Effector CD8-positive, alpha-beta T cell (primary cell): ENCODE results near the gene NAT16.
"Not testable (repeated sequence)": the region's sequence is repeated elsewhere in the genome, so short reads cannot be mapped to it uniquely, and the experiment has no call there.

Experiments used
- DNase-seq: peaks from one replicate; lab custom pipeline; 2025; lab: John Stamatoyannopoulos, UW

The NAT16 gene

DNA sequence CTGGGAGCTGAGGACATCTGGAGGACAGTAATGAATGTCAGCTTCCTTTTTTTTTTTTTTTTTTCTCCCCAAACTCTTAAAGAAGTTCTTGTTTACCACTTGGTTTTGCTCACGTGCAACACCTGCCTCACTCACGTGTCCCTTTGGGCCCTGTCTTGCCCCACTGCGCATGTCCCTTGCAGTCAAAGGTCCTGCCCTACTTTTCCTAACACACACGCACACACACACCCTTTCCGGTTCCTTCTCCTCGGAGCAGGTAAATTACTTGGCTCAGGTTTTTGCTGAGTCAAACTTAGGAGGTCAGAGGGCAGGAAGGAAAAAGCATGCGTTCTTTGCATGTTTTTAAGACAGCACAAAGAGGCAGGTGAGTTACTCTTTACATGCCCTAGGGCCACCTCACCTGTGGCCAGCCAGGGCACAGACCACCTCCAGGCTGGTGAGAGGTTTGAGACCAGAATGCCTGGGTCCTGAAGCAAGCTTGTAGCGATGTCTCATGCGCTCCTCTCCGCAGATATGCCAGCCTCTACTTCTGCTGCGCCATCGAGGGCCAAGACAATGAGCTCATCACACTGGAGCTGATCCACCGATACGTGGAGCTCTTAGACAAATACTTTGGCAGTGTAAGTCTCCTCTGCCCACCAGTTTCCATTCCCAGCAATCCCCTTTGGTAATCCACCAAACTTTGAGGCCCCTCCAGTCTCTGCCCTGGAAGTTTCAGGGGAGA lies 23.1 kb downstream of the NAT16 start:
- no peak for DNase-seq

DNA sequence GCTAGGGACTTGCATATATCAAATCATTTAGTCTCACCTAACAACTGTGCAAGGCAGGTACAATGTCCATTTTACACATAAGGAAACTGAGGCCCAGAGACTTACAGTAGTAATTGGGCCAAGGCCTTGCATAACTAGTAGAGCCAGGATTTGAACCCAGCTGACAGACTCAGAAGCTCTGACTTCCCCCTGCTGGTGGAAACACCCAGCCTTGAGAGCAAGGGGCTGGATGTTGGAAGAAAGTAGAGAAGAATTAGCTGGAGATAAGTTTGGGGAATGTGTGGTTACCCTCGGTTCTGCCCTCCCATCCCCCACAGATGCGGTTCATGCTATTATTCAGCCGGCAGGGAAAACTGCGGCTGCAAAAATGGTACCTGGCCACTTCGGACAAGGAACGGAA lies 23.8 kb downstream of the NAT16 start:
- no peak for DNase-seq

DNA sequence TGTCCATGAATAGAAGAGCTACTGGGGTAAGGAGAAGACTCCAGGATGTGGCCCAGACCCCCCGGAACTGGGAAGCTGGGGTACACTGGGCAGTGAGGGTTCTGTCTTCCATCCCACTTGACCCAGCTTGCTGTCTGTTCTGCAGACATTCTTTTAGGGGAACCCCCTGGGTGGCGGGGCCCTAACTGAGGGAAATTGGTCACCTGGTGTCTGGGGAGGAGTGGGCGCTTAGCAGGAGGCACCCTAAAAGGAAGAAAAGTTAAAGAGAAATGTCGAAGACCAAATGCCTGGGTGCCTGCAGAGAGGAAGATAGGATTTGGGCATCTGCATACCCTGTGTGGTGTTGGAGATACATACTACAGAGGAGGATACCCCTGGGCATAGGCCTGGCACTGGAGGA lies 24.8 kb downstream of the NAT16 start:
- DNase-seq: no peak

DNA sequence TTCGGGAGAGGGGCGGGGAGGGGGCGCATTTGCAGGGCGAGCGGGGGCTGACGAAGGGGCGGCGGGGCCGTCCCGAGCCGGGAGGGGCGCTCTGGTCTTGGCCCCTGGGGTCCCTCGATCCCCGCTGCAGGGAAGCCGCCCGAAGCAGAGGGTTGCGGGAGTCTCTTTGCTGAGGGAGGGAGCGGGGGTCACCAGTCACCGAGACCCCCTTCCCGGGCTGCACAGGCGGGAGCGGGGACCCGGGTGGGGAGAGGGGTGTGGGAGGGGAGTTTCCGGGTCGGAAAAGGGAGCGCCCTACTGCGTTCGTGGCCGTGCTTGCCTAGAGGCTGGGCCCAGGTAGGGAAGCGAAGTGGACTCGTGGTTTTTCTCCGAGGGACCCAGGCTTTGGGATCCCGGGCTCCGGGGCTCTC lies 25.4 kb downstream of the NAT16 start:
- DNase-seq: no peak

DNA sequence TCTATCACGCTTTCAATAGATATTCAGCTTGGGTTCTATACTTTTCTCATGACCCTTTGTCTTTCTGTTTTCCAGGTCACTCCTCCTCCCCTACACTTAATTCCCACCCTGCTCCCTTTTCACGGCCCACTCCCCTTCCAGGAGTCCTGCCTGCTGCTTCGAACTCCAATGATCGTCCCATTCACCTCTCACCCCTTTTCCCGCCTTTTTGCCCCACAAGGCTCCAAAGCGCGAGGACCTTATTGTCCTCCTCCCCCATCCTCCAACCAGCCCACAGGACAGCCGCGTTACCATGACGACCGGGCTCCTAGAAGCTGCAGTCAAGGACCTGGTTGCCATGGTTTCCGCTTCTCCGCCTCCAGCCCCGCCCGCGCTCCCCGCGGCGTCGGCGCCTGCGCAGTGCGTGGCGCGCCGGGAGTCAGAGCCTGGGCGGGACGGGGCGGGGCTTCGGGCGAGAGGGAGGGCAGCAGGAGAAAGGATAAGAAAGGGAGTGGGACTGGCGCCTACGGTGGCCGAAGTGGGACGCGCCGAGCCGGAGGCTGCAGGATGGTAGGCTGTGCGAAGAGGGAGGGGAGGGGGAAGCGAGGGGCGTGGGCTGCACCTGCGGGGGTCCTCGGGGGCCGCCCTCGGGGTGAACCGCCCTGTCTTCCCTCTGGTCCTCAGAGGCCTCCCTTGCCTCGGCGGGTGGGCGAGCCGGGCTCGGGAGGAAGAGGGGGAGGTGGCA lies 26.0 kb downstream of the NAT16 start, which contains the start of gene AP1S1:
Gene AP1S1, plus strand, starts transcription at position 508 of the 724 bp plus-strand sequence. Its CDS starts 39 bp downstream, at position 547.
- peak; percentile 87 for DNase-seq

DNA sequence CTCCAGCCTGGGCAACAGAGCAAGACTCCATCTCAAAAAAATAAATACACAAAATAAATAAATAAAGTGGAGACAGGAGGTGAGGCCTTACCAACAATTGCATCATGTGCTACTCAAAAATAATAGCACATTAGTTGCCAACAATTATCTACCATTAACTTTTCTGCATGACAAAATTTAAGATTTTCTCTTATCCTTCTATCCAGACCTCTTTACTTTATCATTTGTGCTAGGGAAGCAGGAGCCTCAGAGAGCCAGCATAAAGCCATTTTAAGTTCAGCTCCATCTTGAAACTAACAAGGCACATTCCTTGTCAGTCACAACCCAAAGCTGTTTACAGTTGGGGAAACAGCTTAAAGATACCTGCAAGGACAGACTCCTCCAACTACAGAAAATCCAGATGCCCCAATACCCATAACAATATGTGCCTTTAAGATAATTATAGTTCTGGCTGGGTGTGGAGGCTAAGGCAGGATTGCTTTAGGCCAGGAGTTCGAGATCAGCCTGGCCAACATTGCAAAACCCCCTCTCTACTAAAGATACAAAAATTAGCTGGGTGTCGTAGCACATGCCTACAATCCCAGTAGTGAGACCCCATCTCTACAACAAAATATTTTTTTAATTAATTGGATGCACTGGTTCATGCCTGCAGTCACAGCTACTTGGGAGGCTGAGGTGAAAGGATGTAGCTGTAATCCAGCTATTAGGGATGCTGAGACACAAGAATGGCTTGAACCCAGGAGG lies 28.0 kb downstream of the NAT16 start:
- DNase-seq: no peak

DNA sequence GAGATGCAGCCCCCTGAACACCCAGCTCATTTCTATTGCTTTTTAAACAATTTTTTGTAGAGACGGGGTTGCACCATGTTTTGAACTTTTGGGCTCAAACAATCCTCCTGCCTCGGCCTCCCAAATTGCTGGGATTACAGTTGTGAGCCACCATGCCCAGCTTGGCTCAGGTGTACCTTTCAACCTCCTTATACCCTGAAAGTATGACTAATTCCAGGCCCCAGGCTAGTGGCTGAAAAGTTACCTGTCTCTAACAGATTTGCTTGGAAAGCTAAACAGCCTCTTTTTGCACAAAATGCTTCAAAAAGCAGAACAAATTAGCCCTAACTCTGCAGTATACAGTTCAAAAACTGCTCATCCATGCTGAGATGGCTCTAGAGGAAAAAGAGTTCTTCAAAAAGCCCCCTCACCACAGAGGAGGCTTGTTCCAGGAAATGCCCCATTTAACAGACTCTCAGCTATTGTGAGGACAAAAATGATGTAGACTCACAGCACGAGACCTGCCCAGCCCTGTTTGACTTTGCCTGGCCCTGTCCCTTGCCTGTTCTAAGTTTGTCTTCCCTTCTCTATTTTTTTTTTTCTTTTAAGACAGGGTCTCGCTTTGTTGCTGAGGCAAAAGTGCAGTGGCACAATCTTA lies 39.2 kb downstream of the NAT16 start:
- DNase-seq: no peak

DNA sequence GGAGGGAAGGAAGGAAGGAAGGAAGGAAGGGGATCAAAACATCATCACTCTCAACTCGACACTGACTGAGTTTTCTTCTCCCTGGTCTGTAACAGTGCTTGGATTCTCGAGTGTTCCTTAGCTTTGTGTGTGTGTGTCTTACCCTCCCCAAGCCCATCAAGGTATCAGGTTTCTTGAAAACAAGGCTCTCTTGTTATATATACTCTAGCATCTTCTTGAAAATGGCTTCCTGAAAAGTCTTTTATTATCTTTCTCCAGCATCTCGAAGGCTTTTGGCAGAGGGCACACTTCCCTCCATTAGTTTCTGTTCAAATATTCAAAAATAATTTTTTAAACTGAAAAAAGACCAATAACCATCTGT lies 39.8 kb downstream of the NAT16 start:
- DNase-seq: no peak

DNA sequence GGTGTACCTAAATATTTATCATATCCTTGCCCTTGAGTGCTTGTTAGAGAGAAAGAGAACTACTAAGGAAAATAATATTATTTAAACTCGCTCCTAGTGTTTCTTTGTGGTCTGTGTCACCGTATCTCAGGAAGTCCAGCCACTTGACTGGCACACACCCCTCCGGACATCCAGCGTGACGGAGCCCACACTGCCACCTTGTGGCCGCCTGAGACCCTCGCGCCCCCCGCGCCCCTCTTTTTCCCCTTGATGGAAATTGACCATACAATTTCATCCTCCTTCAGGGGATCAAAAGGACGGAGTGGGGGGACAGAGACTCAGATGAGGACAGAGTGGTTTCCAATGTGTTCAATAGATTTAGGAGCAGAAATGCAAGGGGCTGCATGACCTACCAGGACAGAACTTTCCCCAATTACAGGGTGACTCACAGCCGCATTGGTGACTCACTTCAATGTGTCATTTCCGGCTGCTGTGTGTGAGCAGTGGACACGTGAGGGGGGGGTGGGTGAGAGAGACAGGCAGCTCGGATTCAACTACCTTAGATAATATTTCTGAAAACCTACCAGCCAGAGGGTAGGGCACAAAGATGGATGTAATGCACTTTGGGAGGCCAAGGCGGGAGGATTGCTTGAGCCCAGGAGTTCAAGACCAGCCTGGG lies 41.8 kb downstream of the NAT16 start:
- DNase-seq: peak; percentile 44

DNA sequence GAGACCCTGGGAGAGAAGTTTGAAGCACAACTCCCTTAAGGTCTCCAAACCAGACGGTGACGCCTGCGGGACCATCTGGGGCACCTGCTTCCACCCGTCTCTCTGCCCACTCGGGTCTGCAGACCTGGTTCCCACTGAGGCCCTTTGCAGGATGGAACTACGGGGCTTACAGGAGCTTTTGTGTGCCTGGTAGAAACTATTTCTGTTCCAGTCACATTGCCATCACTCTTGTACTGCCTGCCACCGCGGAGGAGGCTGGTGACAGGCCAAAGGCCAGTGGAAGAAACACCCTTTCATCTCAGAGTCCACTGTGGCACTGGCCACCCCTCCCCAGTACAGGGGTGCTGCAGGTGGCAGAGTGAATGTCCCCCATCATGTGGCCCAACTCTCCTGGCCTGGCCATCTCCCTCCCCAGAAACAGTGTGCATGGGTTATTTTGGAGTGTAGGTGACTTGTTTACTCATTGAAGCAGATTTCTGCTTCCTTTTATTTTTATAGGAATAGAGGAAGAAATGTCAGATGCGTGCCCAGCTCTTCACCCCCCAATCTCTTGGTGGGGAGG lies 42.4 kb downstream of the NAT16 start:
- DNase-seq: no peak

DNA sequence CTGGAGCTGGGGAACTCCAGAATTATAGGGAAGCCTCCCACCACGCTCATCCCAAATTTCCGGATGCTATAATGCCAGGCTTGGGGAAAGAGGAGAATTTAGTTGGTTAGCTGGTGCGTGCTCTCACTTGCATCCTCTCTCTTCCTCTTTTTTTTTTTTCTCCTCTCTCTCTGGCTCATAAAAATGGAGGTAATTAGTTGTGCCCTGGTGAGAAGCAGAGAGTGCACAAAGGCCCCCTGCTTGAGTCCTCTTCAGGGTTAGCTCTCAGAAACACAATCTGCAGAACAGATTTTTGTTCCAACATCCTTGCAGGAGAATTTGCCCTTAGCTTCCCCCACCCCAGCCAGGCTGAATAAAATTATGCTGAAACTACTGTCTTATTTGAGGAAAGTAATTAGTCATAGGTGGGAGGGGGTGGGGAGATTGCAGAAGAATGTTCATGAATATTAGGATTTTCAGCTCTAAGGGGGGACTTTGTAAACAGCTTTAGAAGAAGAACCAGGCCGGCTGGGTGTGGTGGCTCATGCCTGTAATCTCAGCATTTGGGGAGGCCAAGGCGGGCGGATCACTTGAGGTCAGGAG lies 45.6 kb downstream of the NAT16 start:
- DNase-seq: no peak

DNA sequence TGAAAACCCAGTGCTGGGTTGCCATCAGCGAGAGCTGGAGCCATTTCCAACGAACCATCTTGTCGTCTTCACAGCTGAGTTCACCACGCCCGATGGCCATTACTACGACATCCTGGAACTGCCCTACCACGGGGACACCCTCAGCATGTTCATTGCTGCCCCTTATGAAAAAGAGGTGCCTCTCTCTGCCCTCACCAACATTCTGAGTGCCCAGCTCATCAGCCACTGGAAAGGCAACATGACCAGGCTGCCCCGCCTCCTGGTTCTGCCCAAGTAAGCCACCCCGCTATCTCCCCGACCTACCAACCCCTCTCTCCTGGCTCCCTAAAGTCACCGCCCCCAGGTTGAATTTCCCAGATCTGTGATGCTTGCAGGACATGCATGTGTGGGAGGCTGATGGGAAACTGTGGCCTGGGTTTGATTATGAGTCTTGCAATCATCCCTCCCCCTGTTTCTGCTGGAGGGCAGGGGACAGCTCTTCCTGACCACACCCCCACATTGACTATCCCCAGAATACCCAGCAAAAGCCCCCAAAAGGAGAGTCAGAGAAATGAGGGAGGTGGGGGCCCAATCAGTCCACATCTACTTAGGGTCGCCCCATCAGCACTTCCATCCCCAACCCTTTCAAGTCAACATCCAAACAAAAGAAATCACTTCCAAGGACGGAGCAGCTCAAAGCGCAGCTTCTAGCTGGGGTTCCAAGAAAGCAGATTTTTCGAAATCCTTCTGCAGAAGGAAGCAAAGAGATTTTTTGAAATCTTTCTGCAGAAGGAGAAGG lies 46.3 kb downstream of the NAT16 start:
- DNase-seq: no peak

DNA sequence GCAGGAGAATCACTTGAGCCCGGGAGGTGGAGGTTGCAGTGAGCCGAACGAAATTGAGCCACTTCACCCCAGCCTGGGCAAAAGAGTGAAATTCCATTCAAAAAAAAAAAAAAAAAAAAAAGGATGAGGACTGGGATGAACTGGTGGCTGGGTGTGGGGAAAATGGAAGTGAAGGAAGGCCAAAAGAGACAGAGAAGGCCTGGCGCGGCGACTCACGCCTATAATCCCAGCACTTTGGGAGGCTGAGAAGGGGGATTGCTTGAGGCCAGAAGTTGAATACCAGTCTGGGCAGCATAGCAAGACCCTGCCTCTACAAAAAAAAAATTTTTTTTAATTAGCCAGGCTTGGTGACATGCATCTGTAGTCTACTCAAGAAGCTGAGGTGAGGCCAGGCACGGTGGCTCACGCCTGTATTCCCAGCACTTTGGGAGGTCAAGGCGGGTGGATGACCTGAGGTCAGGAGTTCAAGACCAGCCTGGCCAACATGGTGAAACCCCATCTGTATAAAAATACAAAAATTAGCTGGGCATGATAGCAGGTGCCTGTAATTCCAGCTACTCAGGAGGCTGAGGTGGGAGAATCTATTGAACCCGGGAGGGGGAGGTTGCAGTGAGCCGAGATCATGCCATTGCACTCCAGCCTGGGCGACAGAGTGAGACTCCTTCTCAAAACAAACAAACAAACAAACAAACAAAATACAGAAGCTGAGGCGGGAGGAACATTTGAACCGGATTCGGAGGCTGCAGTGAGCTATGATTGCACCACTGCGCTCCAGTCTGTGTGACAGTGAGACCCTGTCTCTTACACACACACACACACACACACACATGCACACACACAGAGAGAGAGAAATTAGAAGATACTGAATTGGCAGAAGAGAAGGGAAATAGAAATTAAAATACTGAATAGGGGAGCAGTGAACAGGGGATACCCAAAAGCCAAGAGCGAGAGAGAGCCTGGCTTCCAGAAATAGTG lies 47.2 kb downstream of the NAT16 start:
- not testable (repeated sequence) for DNase-seq

DNA sequence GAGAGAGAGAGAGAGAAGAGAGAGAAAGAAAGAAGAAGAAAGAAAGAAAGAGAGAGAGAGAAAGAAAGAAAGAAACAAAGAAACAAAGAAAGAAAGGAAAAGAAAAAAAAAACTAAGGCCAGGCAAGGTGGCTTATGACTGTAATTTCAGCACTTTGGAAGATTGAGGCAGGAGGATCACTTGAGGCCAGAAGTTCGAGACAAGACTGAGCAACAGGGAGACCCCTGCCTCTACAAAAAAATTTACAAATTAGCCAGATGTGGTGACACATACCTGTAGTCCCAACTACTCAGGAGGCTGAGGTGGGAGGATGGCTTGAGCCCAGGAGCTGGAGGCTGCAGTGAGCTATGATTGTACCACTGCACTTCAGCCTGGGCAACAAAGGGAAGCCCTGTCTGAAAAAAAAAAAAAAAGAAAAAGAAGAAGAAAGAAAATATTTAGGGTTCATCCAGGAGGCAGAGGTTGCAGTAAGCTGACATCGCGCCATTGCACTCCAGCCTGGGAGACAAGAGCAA lies 50.4 kb downstream of the NAT16 start:
- DNase-seq: no peak

DNA sequence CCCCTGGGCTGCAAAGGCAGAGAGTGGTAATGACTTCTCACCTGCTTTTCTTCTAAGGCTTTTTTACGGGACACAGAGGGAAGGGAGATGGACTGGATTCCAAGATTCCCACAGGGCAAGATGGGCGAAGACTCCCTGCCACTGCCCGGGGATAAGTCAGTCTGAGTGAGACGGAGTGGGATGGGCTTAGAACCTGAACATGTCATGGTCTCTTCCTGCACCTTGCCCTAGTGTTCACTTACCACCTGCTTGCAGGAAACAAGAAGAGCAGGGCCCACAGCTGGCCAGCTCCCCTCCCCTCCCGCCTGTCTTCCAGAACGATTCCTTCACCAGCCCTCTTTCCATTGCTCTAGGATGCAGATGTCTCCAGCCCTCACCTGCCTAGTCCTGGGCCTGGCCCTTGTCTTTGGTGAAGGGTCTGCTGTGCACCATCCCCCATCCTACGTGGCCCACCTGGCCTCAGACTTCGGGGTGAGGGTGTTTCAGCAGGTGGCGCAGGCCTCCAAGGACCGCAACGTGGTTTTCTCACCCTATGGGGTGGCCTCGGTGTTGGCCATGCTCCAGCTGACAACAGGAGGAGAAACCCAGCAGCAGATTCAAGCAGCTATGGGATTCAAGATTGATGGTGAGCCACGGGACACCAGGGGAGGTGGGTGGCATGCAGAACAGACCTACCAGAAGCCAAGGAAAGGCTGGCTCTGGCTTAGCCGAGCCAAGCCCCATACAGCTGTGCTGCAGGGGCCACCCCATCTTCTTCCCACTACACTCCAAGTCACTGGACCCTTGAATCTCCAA lies 51.9 kb downstream of the NAT16 start:
- no peak for DNase-seq

DNA sequence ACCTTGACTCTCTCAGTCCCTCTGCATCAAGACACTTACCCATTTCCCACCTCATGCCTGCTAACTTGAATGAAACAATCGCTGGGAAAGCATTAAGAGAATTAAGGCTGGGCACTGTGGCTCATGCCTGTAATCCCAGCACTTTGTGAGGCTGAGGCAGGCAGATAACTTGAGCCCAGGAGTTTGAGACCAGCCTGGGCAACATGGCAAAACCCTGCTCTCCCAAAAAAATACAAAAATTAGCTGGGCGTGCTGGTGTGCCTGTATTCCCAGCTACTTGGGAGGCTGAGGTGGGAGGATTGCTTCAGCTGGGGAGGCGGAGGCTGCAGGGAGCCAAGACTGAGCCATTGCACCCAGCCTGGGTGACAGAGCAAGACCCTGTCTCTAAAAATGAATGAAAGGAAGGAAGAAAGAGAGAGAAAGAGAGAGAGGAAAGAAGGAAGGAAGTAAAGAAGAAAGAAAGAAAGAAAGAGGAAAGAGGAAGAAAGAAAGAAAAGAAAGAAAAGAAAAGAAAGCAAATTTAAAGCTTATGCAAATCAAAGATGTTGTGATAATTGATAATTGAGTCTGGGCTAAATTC lies 52.5 kb downstream of the NAT16 start:
- DNase-seq: no peak

DNA sequence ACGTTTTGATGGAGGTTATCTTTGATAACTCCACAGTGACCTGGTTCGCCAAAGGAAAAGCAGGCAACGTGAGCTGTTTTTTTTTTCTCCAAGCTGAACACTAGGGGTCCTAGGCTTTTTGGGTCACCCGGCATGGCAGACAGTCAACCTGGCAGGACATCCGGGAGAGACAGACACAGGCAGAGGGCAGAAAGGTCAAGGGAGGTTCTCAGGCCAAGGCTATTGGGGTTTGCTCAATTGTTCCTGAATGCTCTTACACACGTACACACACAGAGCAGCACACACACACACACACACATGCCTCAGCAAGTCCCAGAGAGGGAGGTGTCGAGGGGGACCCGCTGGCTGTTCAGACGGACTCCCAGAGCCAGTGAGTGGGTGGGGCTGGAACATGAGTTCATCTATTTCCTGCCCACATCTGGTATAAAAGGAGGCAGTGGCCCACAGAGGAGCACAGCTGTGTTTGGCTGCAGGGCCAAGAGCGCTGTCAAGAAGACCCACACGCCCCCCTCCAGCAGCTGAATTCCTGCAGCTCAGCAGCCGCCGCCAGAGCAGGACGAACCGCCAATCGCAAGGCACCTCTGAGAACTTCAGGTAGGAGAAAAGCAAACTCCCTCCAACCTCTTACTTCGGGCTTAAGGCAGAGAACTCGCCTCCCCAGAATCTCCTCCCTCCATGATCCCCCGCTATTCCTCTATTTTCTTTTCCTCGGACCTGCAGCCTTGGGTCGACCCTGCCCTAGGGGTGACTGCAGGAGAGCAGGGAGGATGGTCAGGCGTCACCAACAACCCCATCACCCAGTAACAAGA lies 53.2 kb downstream of the NAT16 start, which contains the start of gene SERPINE1:
Gene SERPINE1, plus strand, starts transcription at position 454 of the 809 bp plus-strand sequence. CDS start 1,290 bp downstream, outside the sequence.
- no peak for DNase-seq
